Smooth muscle cell of the coronary artery (primary cell): ENCODE results near the gene MX2. TPM values are rescaled to one million over a fixed set of nuclear protein-coding genes. Genes with fewer than 3 reads are reported as not detected.

Experiments used
- total RNA-seq: library from RNA; depleted of rRNA; stranded (reverse); fragments of >200 nt; gene quantifications from 2 replicates; pipeline ENCODE4 v1.2.3, GENCODE V29; 2014; ENCODE audit warnings: low replicate concordance

The MX2 gene
- 0.60 and 2.5 TPM in 2 replicates for total RNA-seq

DNA sequence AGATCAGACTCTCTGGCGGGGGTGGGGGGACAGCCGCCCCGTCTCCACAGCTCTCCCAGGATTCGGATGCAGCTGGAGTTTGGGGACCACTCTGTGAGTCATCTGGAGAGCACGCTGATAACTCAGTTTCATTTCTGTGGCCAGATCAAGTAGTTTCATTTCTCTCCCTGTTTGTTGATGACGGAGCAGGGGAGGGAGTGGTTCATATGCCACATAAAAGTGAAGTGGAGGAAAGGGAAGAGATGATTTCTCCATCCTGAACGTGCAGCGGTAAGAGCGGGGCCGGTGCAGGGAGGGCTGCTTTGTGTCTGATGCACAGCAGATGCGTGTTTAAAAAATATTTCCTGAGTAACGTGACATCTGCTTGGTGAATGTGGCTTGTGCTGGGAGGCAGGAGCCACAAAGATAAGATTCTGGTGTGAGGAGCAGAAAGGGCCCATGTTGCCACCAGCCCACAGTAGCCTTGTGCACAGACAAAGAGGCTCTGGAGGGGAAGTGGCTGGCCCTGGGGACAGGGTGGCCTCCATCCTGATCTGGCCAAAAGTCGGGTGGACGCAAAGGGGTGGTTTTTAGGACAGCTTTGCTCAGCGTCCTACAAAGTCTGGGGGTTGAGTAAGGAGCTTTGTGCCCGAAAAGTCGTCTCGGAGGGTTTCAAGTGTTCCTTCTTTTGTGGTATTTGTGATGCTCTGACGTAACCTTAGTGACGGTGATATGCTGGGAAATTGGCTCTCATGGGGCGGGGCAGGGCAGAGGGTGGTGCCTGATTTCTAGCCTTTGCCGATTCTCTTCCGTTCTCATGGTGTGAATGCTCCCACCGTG is at the start of gene MX2:
MX2 (plus strand) TSS at position 242 of the 819 bp plus-strand sequence. CDS start 14,880 bp downstream, outside the sequence.

GRCh38 chr21:41316200-41317062 is 45.4 kb upstream of the MX2 start, which contains the start of gene FAM3B:
Gene FAM3B (plus strand): TSS chr21:41316801. CDS start chr21:41316880, 79 bp downstream.

GRCh38 chr21:41425954-41426675 is 64.3 kb downstream of the MX2 start, which contains the start of gene MX1:
Gene MX1 (plus strand): TSS chr21:41426239. CDS start chr21:41432071, 5,832 bp downstream.

Other genes starting within 250 kb of the MX2 start
- gene BACE2, start 193.9 kb upstream of the MX2 start, total RNA-seq, result 16.0 and 75.2 TPM in 2 replicates
- gene FAM3B, start 45.2 kb upstream of the MX2 start, total RNA-seq, result not detected in 2 replicates
- 4.8 and 6.3 TPM in 2 replicates for gene MX1, start 64.2 kb downstream of the MX2 start, total RNA-seq
- not detected in 2 replicates for gene TMPRSS2, start 146.1 kb downstream of the MX2 start, total RNA-seq